Retina (tissue), 1 donor: Measurements from ENCODE around the gene TECTB.
"Not testable (repeated sequence)": the region's sequence is repeated elsewhere in the genome, so short reads cannot be mapped to it uniquely, and the experiment has no call there.

Experiments
- DNase-seq: peaks from one replicate; pipeline ENCODE4 v3.0.0-alpha.2; 2016

TECTB gene

GRCh38 chr10:112283100-112283499, at the start of gene TECTB:
TSS of gene TECTB (plus strand) at chr10:112283400. CDS start at chr10:112283735, 335 bp downstream.
- no peak for DNase-seq

GRCh38 chr10:112235141-112235540, 48.1 kb upstream of the TECTB start:
- no peak for DNase-seq

- no peak for DNase-seq
Measured at GRCh38 chr10:112235920-112236319, 47.3 kb upstream of the TECTB start.

GRCh38 chr10:112236486-112236885, 46.7 kb upstream of the TECTB start:
- DNase-seq = no peak

- no peak for DNase-seq
Measured at GRCh38 chr10:112239347-112239746, 43.9 kb upstream of the TECTB start.

GRCh38 chr10:112240441-112240840, 42.8 kb upstream of the TECTB start:
- DNase-seq = no peak

GRCh38 chr10:112241651-112242341, 41.4 kb upstream of the TECTB start:
- no peak for DNase-seq

- no peak for DNase-seq
Measured at GRCh38 chr10:112242769-112243168, 40.4 kb upstream of the TECTB start.

- no peak for DNase-seq
Measured at GRCh38 chr10:112243713-112244112, 39.5 kb upstream of the TECTB start.

- DNase-seq = no peak
Measured at GRCh38 chr10:112244197-112244596, 39.0 kb upstream of the TECTB start.

- no peak for DNase-seq
Measured at GRCh38 chr10:112247791-112248190, 35.4 kb upstream of the TECTB start.

- no peak for DNase-seq
Measured at GRCh38 chr10:112248584-112249295, 34.5 kb upstream of the TECTB start.

- no peak for DNase-seq
Measured at GRCh38 chr10:112249722-112250121, 33.5 kb upstream of the TECTB start.

GRCh38 chr10:112250555-112250954, 32.6 kb upstream of the TECTB start:
- no peak for DNase-seq

GRCh38 chr10:112251238-112251637, 32.0 kb upstream of the TECTB start:
- not testable (repeated sequence) for DNase-seq

GRCh38 chr10:112258407-112258806, 24.8 kb upstream of the TECTB start:
- DNase-seq = no peak

- DNase-seq = no peak
Measured at GRCh38 chr10:112259688-112260087, 23.5 kb upstream of the TECTB start.

GRCh38 chr10:112260831-112261230, 22.4 kb upstream of the TECTB start:
- no peak for DNase-seq

GRCh38 chr10:112261281-112261822, 21.8 kb upstream of the TECTB start:
- no peak for DNase-seq

GRCh38 chr10:112262546-112262945, 20.7 kb upstream of the TECTB start:
- DNase-seq = no peak

GRCh38 chr10:112265745-112266144, 17.5 kb upstream of the TECTB start:
- DNase-seq = no peak

- no peak for DNase-seq
Measured at GRCh38 chr10:112269266-112269665, 13.9 kb upstream of the TECTB start.

- no peak for DNase-seq
Measured at GRCh38 chr10:112271982-112272381, 11.2 kb upstream of the TECTB start.

GRCh38 chr10:112274831-112275230, 8.4 kb upstream of the TECTB start:
- DNase-seq = no peak
